HepG2 (cell line): ENCODE measurements around the gene SIX4. TPM values are rescaled to one million over a fixed set of nuclear protein-coding genes. Genes with fewer than 3 reads are reported as not detected.
A peak's percentile ranks its signal among the peaks of the same experiment; 100 is the strongest.

Experiments used
- ELF3 ChIP-seq: IDR thresholded peaks from 2 replicates; pipeline ENCODE4 v1.6.1; 2016; ENCODE audit warnings: missing genetic modification reagents, missing compliant biosample characterization
- MATR3 ChIP-seq: sonication (generic); formaldehyde crosslinking; IDR thresholded peaks from 2 replicates; pipeline ENCODE4 v1.4.0; 2020; ENCODE audit warnings: missing genetic modification reagents
- MBNL3 ChIP-seq: fragments of 250-450 bp; sonication (Bioruptor Pico); conservative IDR thresholded peaks from 2 replicates; pipeline ENCODE4 v1.8.0; 2022; ENCODE audit warnings: mild to moderate bottlenecking, inconsistent platforms
- MYC ChIP-seq: sonication (generic); formaldehyde crosslinking; IDR thresholded peaks from 2 replicates; pipeline ENCODE4 v1.9.0; 2021; ENCODE audit warnings: missing genetic modification reagents, borderline replicate concordance
- NFATC3 ChIP-seq: sonication (generic); formaldehyde crosslinking; IDR thresholded peaks from 2 replicates; pipeline ENCODE4 v1.5.1; 2020; ENCODE audit warnings: mild to moderate bottlenecking, missing genetic modification reagents
- NFKB2 ChIP-seq: sonication (generic); formaldehyde crosslinking; IDR thresholded peaks from 2 replicates; pipeline ENCODE4 v1.4.0; 2020; ENCODE audit warnings: missing genetic modification reagents, borderline replicate concordance
- NRL ChIP-seq: sonication (generic); formaldehyde crosslinking; IDR thresholded peaks from 2 replicates; pipeline ENCODE4 v1.5.0; 2020; ENCODE audit warnings: missing genetic modification reagents, mild to moderate bottlenecking, moderate library complexity, borderline replicate concordance
- PLRG1 ChIP-seq: fragments of 450-650 bp; conservative IDR thresholded peaks from 2 replicates; pipeline ENCODE4 v1.6.1; 2016
- SCMH1 ChIP-seq: sonication (generic); formaldehyde crosslinking; IDR thresholded peaks from 2 replicates; pipeline ENCODE4 v1.9.0; 2021; ENCODE audit warnings: missing genetic modification reagents, mild to moderate bottlenecking, borderline replicate concordance
- SMAD3 ChIP-seq: sonication (generic); formaldehyde crosslinking; IDR thresholded peaks from 2 replicates; pipeline ENCODE4 v1.4.0; 2020; ENCODE audit warnings: missing genetic modification reagents
- XRCC5 ChIP-seq: fragments of 200-400 bp; formaldehyde crosslinking; optimal IDR thresholded peaks from 2 replicates; pipeline ENCODE3; 2017; ENCODE audit warnings: mild to moderate bottlenecking, low read length
- ZFP36 ChIP-seq: fragments of 150-350 bp; IDR thresholded peaks from 2 replicates; pipeline ENCODE4 v1.6.1; 2018; ENCODE audit warnings: borderline replicate concordance, low read length, low read depth; ENCODE audit not compliant: partially characterized antibody
- ZMYM2 ChIP-seq: sonication (generic); formaldehyde crosslinking; IDR thresholded peaks from 2 replicates; pipeline ENCODE4 v1.8.0; 2022; ENCODE audit warnings: mild to moderate bottlenecking, missing genetic modification reagents
- ZNF33B ChIP-seq: sonication (generic); formaldehyde crosslinking; IDR thresholded peaks from 2 replicates; pipeline ENCODE4 v1.5.1; 2020; ENCODE audit warnings: mild to moderate bottlenecking, missing genetic modification reagents
- ZNF34 ChIP-seq: sonication (generic); formaldehyde crosslinking; IDR thresholded peaks from 2 replicates; pipeline ENCODE4 v1.4.0; 2020; ENCODE audit warnings: mild to moderate bottlenecking, missing genetic modification reagents, borderline replicate concordance
- ZNF724P ChIP-seq: sonication (generic); formaldehyde crosslinking; IDR thresholded peaks from 2 replicates; pipeline ENCODE4 v1.8.0; 2022; ENCODE audit warnings: missing genetic modification reagents, borderline replicate concordance
- ZNF878 ChIP-seq: sonication (generic); formaldehyde crosslinking; IDR thresholded peaks from 2 replicates; pipeline ENCODE4 v1.8.1; 2023; ENCODE audit warnings: mild to moderate bottlenecking, missing genetic modification reagents, moderate library complexity
- ZSCAN29 ChIP-seq: sonication (generic); formaldehyde crosslinking; conservative IDR thresholded peaks from 2 replicates; pipeline ENCODE4 v1.4.0; 2020; ENCODE audit warnings: mild to moderate bottlenecking, missing genetic modification reagents
- polyA plus RNA-seq, 8 experiments: library from polyadenylated mRNA; depleted of rRNA in 3 of 8; stranded (reverse) in 7 of 8; unstranded in 1 of 8; fragments of >200 nt; fragmentation: Illumina TruSeq in 4 of 8; extraction: Trizol in 4 of 8; gene quantifications; 2 replicates each; pipeline versions ENCODE4 v1.2.1 to v1.2.3, GENCODE V29; 2011 to 2016; ENCODE audit warnings: low read depth in 4 of 8, missing spikeins in 1 of 8, mixed read lengths in 1 of 8; ENCODE audit not compliant: insufficient read depth in 1 of 8
- total RNA-seq, 5 experiments: library from RNA; depleted of rRNA; stranded (reverse); fragments of >200 nt; fragmentation: Illumina TruSeq; extraction: Trizol; gene quantifications; 2 replicates each; pipeline ENCODE4 v1.2.3, GENCODE V29; 2016; ENCODE audit warnings: low read depth in 1 of 5
- TF ChIP-seq, protein P1 (sequence below), 2 experiments: sonication (generic) in 1 of 2; formaldehyde crosslinking in 1 of 2; IDR thresholded peaks; 2 replicates each; pipeline versions ENCODE4 v1.4.0 to v1.6.1; 2018 to 2020; ENCODE audit warnings: missing genetic modification reagents in 2 of 2, borderline replicate concordance in 1 of 2, low read depth in 1 of 2, mild to moderate bottlenecking in 1 of 2, missing biosample characterization in 1 of 2
- TF ChIP-seq, protein P2 (sequence below): sonication (generic); formaldehyde crosslinking; IDR thresholded peaks from 2 replicates; pipeline ENCODE4 v1.5.0; 2020; ENCODE audit warnings: mild to moderate bottlenecking, low read depth, missing genetic modification reagents, borderline replicate concordance
- TF ChIP-seq, protein P3 (sequence below): sonication (generic); formaldehyde crosslinking; conservative IDR thresholded peaks from 2 replicates; pipeline ENCODE4 v1.4.0; 2020; ENCODE audit warnings: missing genetic modification reagents
- TF ChIP-seq, protein P4 (sequence below): sonication (generic); formaldehyde crosslinking; IDR thresholded peaks from 2 replicates; pipeline ENCODE4 v1.4.0; 2020; ENCODE audit warnings: mild to moderate bottlenecking, low read depth, missing genetic modification reagents

The SIX4 gene
- total and polyA plus RNA-seq, 2 of the 13 experiments (the other 11 are each of a cell fraction or from before 2014, with no cell fraction given), result 5.0 to 6.0 TPM

DNA sequence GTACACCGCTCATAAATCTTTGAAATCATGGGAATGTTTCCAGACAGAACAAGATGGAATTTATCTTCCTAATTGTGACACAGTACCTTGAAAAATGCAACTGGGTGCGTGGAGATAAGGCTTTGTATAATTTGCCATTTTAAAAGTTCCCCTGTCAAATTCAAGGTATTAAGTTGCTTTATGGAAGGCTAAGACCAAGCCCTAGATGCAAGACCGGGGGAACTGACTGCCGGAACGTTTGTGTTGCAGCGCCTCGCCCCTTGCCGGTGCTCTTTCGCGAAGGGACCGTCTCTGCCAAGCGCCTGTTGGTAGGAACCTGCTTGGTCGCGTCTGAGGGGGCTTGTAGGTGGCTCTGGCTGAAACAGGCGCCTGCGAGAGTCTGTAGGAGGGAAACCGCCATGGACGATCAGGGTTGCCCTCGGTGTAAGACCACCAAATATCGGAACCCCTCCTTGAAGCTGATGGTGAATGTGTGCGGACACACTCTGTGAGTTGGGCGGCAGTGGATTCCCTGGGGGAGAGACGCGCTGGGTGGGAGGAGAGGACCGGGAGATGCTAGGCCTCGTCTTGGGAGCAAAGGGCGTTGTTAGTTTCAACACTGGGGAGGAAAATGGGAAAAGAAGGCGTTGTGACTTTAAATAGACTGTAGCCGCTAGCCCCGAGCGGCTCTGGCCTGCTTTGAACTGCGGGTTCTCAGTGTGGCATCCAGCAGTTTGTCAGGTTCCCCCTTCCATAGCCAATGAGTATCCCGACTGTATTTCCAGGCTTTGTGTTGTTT, 10.5 kb upstream of the SIX4 start, which contains the start of gene MNAT1 (continued):
- TF ChIP-seq ZNF724P (CRISPR knock-in tag), result peak; percentile 70; the same call in 1 of the 2 replicates
- TF ChIP-seq ZMYM2 (CRISPR knock-in tag), result no peak
- TF ChIP-seq ELF3 (CRISPR knock-in tag), result peak; percentile 77
- peak; percentile 88 for TF ChIP-seq SMAD3 (CRISPR knock-in tag)
- TF ChIP-seq, protein P1, sequence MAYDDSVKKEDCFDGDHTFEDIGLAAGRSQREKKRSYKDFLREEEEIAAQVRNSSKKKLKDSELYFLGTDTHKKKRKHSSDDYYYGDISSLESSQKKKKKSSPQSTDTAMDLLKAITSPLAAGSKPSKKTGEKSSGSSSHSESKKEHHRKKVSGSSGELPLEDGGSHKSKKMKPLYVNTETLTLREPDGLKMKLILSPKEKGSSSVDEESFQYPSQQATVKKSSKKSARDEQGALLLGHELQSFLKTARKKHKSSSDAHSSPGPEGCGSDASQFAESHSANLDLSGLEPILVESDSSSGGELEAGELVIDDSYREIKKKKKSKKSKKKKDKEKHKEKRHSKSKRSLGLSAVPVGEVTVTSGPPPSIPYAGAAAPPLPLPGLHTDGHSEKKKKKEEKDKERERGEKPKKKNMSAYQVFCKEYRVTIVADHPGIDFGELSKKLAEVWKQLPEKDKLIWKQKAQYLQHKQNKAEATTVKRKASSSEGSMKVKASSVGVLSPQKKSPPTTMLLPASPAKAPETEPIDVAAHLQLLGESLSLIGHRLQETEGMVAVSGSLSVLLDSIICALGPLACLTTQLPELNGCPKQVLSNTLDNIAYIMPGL (CRISPR knock-in tag; IDR thresholded peaks at IDR 0.05; ENCODE audit: borderline replicate concordance in 1 of 2, low read depth in 1 of 2), result peak; percentile 95 to 96
- no peak for TF ChIP-seq MBNL3 (CRISPR knock-in tag)
- TF ChIP-seq PLRG1, result no peak
- TF ChIP-seq NRL (CRISPR knock-in tag), result peak; percentile 94
- no peak for TF ChIP-seq MATR3
- peak; percentile 98 for TF ChIP-seq XRCC5
- peak; percentile 58; the same call in 1 of the 2 replicates for TF ChIP-seq ZNF34
- TF ChIP-seq MYC, result peak; percentile 66; the same call in 1 of the 2 replicates
- TF ChIP-seq, protein P2, sequence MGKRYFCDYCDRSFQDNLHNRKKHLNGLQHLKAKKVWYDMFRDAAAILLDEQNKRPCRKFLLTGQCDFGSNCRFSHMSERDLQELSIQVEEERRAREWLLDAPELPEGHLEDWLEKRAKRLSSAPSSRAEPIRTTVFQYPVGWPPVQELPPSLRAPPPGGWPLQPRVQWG (CRISPR knock-in tag), result no peak
- TF ChIP-seq SCMH1 (CRISPR knock-in tag), result no peak
- TF ChIP-seq, protein P3, sequence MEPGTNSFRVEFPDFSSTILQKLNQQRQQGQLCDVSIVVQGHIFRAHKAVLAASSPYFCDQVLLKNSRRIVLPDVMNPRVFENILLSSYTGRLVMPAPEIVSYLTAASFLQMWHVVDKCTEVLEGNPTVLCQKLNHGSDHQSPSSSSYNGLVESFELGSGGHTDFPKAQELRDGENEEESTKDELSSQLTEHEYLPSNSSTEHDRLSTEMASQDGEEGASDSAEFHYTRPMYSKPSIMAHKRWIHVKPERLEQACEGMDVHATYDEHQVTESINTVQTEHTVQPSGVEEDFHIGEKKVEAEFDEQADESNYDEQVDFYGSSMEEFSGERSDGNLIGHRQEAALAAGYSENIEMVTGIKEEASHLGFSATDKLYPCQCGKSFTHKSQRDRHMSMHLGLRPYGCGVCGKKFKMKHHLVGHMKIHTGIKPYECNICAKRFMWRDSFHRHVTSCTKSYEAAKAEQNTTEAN (CRISPR knock-in tag), result peak; percentile 65; the same call in 1 of the 2 replicates
- 0 out of 2 replicates have a peak, but pooled peaks have one; percentile 39 for TF ChIP-seq ZNF878 (CRISPR knock-in tag)
- peak; percentile 92 for TF ChIP-seq ZSCAN29 (CRISPR knock-in tag)
- peak; percentile 93; the same call in 1 of the 2 replicates for TF ChIP-seq NFKB2
- TF ChIP-seq ZNF33B, result no peak
- TF ChIP-seq ZFP36, result peak; percentile 45
- TF ChIP-seq, protein P4, sequence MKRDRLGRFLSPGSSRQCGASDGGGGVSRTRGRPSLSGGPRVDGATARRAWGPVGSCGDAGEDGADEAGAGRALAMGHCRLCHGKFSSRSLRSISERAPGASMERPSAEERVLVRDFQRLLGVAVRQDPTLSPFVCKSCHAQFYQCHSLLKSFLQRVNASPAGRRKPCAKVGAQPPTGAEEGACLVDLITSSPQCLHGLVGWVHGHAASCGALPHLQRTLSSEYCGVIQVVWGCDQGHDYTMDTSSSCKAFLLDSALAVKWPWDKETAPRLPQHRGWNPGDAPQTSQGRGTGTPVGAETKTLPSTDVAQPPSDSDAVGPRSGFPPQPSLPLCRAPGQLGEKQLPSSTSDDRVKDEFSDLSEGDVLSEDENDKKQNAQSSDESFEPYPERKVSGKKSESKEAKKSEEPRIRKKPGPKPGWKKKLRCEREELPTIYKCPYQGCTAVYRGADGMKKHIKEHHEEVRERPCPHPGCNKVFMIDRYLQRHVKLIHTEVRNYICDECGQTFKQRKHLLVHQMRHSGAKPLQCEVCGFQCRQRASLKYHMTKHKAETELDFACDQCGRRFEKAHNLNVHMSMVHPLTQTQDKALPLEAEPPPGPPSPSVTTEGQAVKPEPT, result 0 out of 2 replicates have a peak, but pooled peaks have one; percentile 64
- no peak for TF ChIP-seq NFATC3 (CRISPR knock-in tag)
